Naive thymus-derived CD4-positive, alpha-beta T cell (primary cell): ENCODE data around the gene FAM228A. TPM values are rescaled to one million over a fixed set of nuclear protein-coding genes. Genes with fewer than 3 reads are reported as not detected.

Experiments
- ATAC-seq: fragments of 150-1000 bp; cut with Tn5 transposase; 2 replicates; pipeline ENCODE4 v1.10.0; 2021; ENCODE audit warnings: mild to moderate bottlenecking, moderate library complexity
- CTCF ChIA-PET: fragments of 350-600 bp; sonication (Branson Sonifier 250); formaldehyde crosslinking; loops from one replicate; lab custom pipeline; 2021; ENCODE audit warnings: antibody characterized with exemption; lab: Charles Lee
- POLR2A ChIA-PET: fragments of 350-600 bp; sonication (Branson Sonifier 250); formaldehyde crosslinking; loops from one replicate; lab custom pipeline; 2021; ENCODE audit warnings: antibody characterized with exemption, inconsistent platforms; lab: Charles Lee
- DNase-seq, 9 donors: peaks; one replicate each; pipeline versions ENCODE4 v3.0.0 to v3.0.0-alpha.2; 2020 to 2022; ENCODE audit warnings: mixed read lengths in 1 of 9
- H3K27ac ChIP-seq: one replicate; pipeline ENCODE4 v1.7.0; 2013; ENCODE audit warnings: mild to moderate bottlenecking, low read depth, low read length, moderate library complexity
- H3K27me3 ChIP-seq, 2 donors: one replicate each; pipeline ENCODE4 v1.7.0; 2013; ENCODE audit warnings: low read length in 2 of 2, mild to moderate bottlenecking in 2 of 2, moderate library complexity in 2 of 2; ENCODE audit not compliant: control insufficient read depth in 2 of 2, insufficient read depth in 2 of 2
- H3K36me3 ChIP-seq, 3 experiments: 1 replicate in 2 of 3; 2 replicates in 1 of 3; pipeline ENCODE4 v1.7.0; 2013; ENCODE audit warnings: low read length in 3 of 3, mild to moderate bottlenecking in 3 of 3, moderate library complexity in 1 of 3; ENCODE audit not compliant: insufficient read depth in 3 of 3, control insufficient read depth in 2 of 3
- H3K4me1 ChIP-seq, 2 donors: one replicate each; pipeline ENCODE4 v1.7.0; 2013; ENCODE audit warnings: low read length in 2 of 2, mild to moderate bottlenecking in 2 of 2, moderate library complexity in 1 of 2; ENCODE audit not compliant: control insufficient read depth in 2 of 2, insufficient read depth in 2 of 2
- H3K4me3 ChIP-seq: 2 replicates; pipeline ENCODE4 v1.7.0; 2013; ENCODE audit warnings: mild to moderate bottlenecking, low read length
- H3K9me3 ChIP-seq, 3 experiments: 1 replicate in 2 of 3; 2 replicates in 1 of 3; pipeline ENCODE4 v1.7.0; 2013; ENCODE audit warnings: low read length in 3 of 3; ENCODE audit not compliant: control insufficient read depth in 2 of 3
- H3K27ac Mint-ChIP-seq, 9 donors: one replicate each; pipeline ENCODE4 v1.8.0; 2020 to 2022; ENCODE audit warnings: mixed read lengths in 9 of 9, mild to moderate bottlenecking in 8 of 9, moderate library complexity in 5 of 9, inconsistent platforms in 2 of 9
- H3K27me3 Mint-ChIP-seq, 5 donors: one replicate each; pipeline ENCODE4 v1.8.0; 2021 to 2022; ENCODE audit warnings: mixed read lengths in 5 of 5, mild to moderate bottlenecking in 1 of 5
- H3K36me3 Mint-ChIP-seq, 5 donors: one replicate each; pipeline ENCODE4 v1.8.0; 2020 to 2022; ENCODE audit warnings: mixed read lengths in 5 of 5, mild to moderate bottlenecking in 3 of 5, inconsistent platforms in 1 of 5
- H3K4me1 Mint-ChIP-seq, 7 donors: one replicate each; pipeline ENCODE4 v1.8.0; 2020 to 2022; ENCODE audit warnings: mixed read lengths in 7 of 7, mild to moderate bottlenecking in 3 of 7, inconsistent platforms in 1 of 7
- H3K4me3 Mint-ChIP-seq, 10 donors: one replicate each; pipeline ENCODE4 v1.8.0; 2020 to 2022; ENCODE audit warnings: mild to moderate bottlenecking in 10 of 10, mixed read lengths in 10 of 10, moderate library complexity in 6 of 10, inconsistent platforms in 2 of 10
- H3K9me3 Mint-ChIP-seq, 11 donors: one replicate each; pipeline ENCODE4 v1.8.0; 2020 to 2022; ENCODE audit warnings: mixed read lengths in 11 of 11, mild to moderate bottlenecking in 4 of 11, inconsistent platforms in 1 of 11, moderate library complexity in 1 of 11
- intact Hi-C, 2 donors: fragments of 100-400 bp; cut with micrococcal nuclease; formaldehyde crosslinking; loops; one replicate each; pipeline ENCODE4 v1.15.1; 2023
- polyA plus RNA-seq, 2 donors: library from polyadenylated mRNA; unstranded; fragments of 300-500 nt; fragmentation: Illumina TruSeq; gene quantifications; one replicate each; pipeline ENCODE4 v1.2.3, GENCODE V29; 2021
- total RNA-seq, 6 experiments: library from RNA in 5 of 6; stranded (reverse) in 5 of 6; gene quantifications; 1 replicate in 5 of 6; 2 replicates in 1 of 6; pipeline ENCODE4 v1.2.3 and lab custom pipeline; 2021 to 2026

Gene FAM228A
- total and polyA plus RNA-seq, 7 experiments from 2014 or later, result 0.54 to 1.4 (median 0.63) TPM; not detected in 4

DNA sequence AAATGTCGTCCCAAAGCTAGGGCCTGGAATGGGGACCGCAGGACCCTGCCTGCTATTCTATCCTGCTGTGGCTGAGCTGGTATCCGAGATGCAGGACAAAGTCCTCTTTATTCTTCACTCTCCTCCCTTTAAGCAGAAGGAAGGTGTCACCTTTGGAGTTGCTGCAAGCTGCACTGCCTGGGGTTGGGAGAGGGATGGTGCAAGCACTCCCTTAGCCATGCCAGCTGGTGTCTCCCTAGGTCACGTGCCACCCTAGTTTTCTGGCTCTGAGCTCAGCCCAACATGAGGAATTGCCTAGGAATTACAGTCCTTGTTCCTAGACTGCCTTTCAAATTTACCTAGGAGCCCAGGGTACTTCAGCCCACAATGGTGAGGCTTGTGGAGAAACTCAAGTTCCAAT, 21.4 kb upstream of the FAM228A start:
- H3K9me3 ChIP-seq, result no peaks in the 10 kb centered on the region
- H3K4me1 ChIP-seq, result no peaks in the 10 kb centered on the region
- ChIA-PET POLR2A (no interaction called here), CTCF (no interaction called here)
- DNase-seq (no peak), ATAC-seq (no peak)
- H3K4me3 ChIP-seq, result no peak overlapping the region
- no peak overlapping the region for H3K27ac ChIP-seq
- peaks cover 7 to 40% (median 23%) of the 10 kb centered on the region in 5 donors for H3K36me3 Mint-ChIP-seq
- no peak overlapping the region for H3K4me3 Mint-ChIP-seq
- H3K27me3 Mint-ChIP-seq, result no peaks in the 10 kb centered on the region
- H3K27ac Mint-ChIP-seq, result no peak overlapping the region
- no peaks in the 10 kb centered on the region for H3K36me3 ChIP-seq
- peaks cover 1 to 9% (median 6%) of the 10 kb centered on the region in 11 donors for H3K9me3 Mint-ChIP-seq
- no peaks in the 10 kb centered on the region for H3K27me3 ChIP-seq
- no peaks in the 10 kb centered on the region for H3K4me1 Mint-ChIP-seq
- intact Hi-C loops, result no loop called here

DNA sequence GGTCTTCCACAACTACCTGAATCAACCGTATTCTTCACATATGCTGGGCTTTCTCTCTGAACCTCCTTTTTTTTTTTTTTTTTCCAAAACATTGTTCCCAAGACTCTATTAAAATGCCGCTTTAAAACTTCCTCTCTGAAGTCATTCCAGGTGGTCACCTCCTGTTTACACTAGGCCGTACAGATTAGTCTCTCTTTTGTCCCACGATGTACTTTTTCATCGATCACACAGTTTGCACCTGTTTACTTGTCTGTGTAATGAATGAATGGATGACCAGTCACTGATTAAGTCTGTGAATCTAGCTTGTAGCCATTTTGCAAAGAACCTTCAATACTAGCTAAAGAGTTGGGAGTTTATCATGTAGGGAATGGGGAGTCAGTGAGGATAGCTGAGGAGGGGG, 16.7 kb upstream of the FAM228A start:
- H3K4me1 ChIP-seq, result no peaks in the 10 kb centered on the region
- Mint-ChIP-seq H3K4me3 (no peak overlapping the region), H3K27me3 (no peaks in the 10 kb centered on the region), H3K36me3 (peaks cover 0 to 37% (median 26%) of the 10 kb centered on the region in 5 donors), H3K4me1 (no peaks in the 10 kb centered on the region), H3K27ac (no peak overlapping the region), H3K9me3 (peaks cover 0 to 9% (median 0%) of the 10 kb centered on the region in 11 donors)
- ChIA-PET CTCF (no interaction called here), POLR2A (interaction anchor here (0.7 kb wide), 1 partner anchor 252 kb away, joined by 3 read pairs; no protein-coding TSS in a partner anchor)
- H3K9me3 ChIP-seq, result no peaks in the 10 kb centered on the region
- intact Hi-C loops, result no loop called here
- no peaks in the 10 kb centered on the region for H3K36me3 ChIP-seq
- DNase-seq, result no peak
- H3K27ac ChIP-seq, result no peak overlapping the region
- H3K4me3 ChIP-seq, result no peak overlapping the region
- no peaks in the 10 kb centered on the region for H3K27me3 ChIP-seq
- ATAC-seq, result no peak

DNA sequence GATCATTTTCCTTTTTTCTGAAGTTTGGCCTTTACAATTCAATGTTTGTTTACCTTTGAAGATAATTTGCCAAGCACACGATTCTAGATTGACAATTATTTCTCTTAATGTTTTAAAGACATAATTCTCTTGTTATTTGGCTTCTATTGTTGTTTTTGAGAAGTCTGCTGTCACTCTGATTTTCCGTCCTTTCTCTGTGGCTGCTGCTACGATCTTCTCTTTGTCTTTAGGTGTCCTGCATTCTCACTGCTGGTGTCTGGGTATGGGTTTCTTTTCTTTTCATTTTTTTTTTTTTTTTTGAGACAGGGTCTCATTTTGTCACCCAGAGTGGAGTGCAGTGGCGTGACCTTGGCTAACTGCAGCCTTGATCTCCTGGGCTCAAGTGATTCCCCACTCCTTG, 15.1 kb upstream of the FAM228A start:
- H3K4me1 ChIP-seq, result no peaks in the 10 kb centered on the region
- Mint-ChIP-seq H3K27me3 (no peaks in the 10 kb centered on the region), H3K27ac (no peak overlapping the region), H3K9me3 (peaks cover 0 to 9% (median 0%) of the 10 kb centered on the region in 11 donors), H3K4me1 (no peaks in the 10 kb centered on the region), H3K36me3 (peaks cover 0 to 37% (median 21%) of the 10 kb centered on the region in 5 donors), H3K4me3 (no peak overlapping the region)
- intact Hi-C loops, result no loop called here
- DNase-seq, result no peak
- no peaks in the 10 kb centered on the region for H3K27me3 ChIP-seq
- H3K4me3 ChIP-seq, result no peak overlapping the region
- no peak for ATAC-seq
- H3K27ac ChIP-seq, result no peak overlapping the region
- no peaks in the 10 kb centered on the region for H3K9me3 ChIP-seq
- CTCF ChIA-PET, result no interaction called here
- POLR2A ChIA-PET, result no interaction called here
- H3K36me3 ChIP-seq, result no peaks in the 10 kb centered on the region

DNA sequence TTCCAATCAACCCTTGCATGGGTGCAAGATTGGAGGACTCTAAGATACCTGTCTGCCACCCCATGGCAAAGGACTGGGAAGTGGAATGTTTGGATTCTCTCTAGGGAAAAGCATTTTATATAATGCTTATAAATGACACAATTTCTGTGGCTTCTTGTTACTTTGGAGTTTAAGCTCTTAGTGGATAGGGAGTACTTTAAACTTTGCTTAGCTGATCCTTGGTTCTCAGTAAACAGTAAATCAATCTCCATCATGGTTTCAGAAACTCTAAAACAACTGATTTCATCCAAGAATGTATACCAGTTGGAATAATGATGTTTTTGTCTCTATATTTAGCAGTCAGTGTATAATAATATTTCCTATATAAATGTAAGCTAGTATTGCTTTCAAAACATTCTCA, 14.1 kb upstream of the FAM228A start:
- Mint-ChIP-seq H3K36me3 (peaks cover 0 to 37% (median 21%) of the 10 kb centered on the region in 5 donors), H3K27ac (no peak overlapping the region), H3K4me1 (no peaks in the 10 kb centered on the region), H3K9me3 (peaks cover 0 to 9% (median 0%) of the 10 kb centered on the region in 11 donors), H3K4me3 (no peak overlapping the region), H3K27me3 (no peaks in the 10 kb centered on the region)
- no peaks in the 10 kb centered on the region for H3K9me3 ChIP-seq
- intact Hi-C loops, result no loop called here
- no peak for ATAC-seq
- H3K27ac ChIP-seq, result no peak overlapping the region
- POLR2A ChIA-PET, result no interaction called here
- no peaks in the 10 kb centered on the region for H3K27me3 ChIP-seq
- no peak overlapping the region for H3K4me3 ChIP-seq
- no peaks in the 10 kb centered on the region for H3K36me3 ChIP-seq
- CTCF ChIA-PET, result no interaction called here
- DNase-seq, result no peak
- H3K4me1 ChIP-seq, result no peaks in the 10 kb centered on the region

DNA sequence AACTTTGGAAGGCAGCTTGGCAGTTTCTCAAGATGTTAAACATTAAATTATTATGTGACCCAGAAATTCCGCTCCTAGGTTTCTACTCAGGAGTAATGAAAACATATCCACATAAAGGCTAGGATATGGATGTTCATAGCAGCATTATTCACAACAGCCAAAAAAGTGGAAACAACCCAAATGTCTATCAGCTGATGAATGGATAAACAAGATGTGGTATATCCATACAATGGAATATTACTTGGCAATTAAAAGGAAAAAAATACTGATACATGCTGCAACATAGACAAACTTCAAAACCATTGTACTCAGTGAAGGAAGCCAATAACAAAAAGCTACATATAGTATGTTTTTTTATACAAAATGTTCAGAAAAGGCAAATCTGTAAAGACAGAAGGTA, 12.4 kb upstream of the FAM228A start:
- no peak overlapping the region for H3K27ac ChIP-seq
- H3K36me3 ChIP-seq, result no peaks in the 10 kb centered on the region
- H3K9me3 ChIP-seq, result no peaks in the 10 kb centered on the region
- DNase-seq (no peak), ATAC-seq (no peak)
- peaks cover 0 to 9% (median 0%) of the 10 kb centered on the region in 11 donors for H3K9me3 Mint-ChIP-seq
- POLR2A ChIA-PET, result interaction anchor here (0.6 to 1.3 kb wide), 3 partner anchors 10 to 878 kb away, joined by 3 to 4 read pairs (median 3); no protein-coding TSS in a partner anchor
- no peaks in the 10 kb centered on the region for H3K4me1 Mint-ChIP-seq
- no peak overlapping the region for H3K4me3 ChIP-seq
- no peaks in the 10 kb centered on the region for H3K27me3 ChIP-seq
- intact Hi-C loops, result no loop called here
- H3K36me3 Mint-ChIP-seq, result peaks cover 0 to 32% (median 21%) of the 10 kb centered on the region in 5 donors
- CTCF ChIA-PET, result no interaction called here
- no peak overlapping the region for H3K4me3 Mint-ChIP-seq
- H3K27ac Mint-ChIP-seq, result no peak overlapping the region
- H3K27me3 Mint-ChIP-seq, result peaks cover 0 to 3% (median 0%) of the 10 kb centered on the region in 5 donors
- no peaks in the 10 kb centered on the region for H3K4me1 ChIP-seq

DNA sequence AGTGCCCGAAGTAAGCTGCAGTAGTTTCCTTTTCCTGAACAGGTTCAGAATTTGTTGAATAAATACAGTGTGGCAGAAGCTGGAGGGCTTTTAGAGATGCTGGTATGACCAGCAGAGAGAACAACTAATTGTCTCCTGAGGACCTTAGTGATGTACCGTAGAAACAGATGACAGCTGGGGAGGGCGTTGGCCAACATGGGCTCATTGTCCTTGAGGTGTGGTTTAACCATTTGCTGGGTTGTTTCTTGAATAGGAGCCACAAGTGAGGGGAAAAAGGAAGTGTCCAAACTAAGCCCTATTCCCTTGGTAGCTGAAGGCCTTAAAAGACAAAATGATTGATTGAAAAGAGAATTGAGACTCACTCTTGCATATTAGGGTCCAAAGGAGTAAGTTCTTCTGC, 11.7 kb upstream of the FAM228A start:
- H3K27ac Mint-ChIP-seq, result no peak overlapping the region
- CTCF ChIA-PET, result interaction anchor here (1.0 kb wide), 1 partner anchor 43 kb away, joined by 3 read pairs; no protein-coding TSS in a partner anchor
- intact Hi-C loops, result no loop called here
- POLR2A ChIA-PET, result interaction anchor here (0.6 to 1.3 kb wide), 2 partner anchors 10 to 878 kb away, joined by 3 to 4 read pairs; no protein-coding TSS in a partner anchor
- Histone ChIP-seq H3K36me3 (no peaks in the 10 kb centered on the region), H3K4me1 (no peaks in the 10 kb centered on the region), H3K27ac (no peak overlapping the region), H3K27me3 (no peaks in the 10 kb centered on the region), H3K4me3 (no peak overlapping the region), H3K9me3 (no peaks in the 10 kb centered on the region)
- no peaks in the 10 kb centered on the region for H3K4me1 Mint-ChIP-seq
- DNase-seq (no peak), ATAC-seq (no peak)
- peaks cover 0 to 9% (median 0%) of the 10 kb centered on the region in 11 donors for H3K9me3 Mint-ChIP-seq
- H3K4me3 Mint-ChIP-seq, result no peak overlapping the region
- H3K27me3 Mint-ChIP-seq, result peaks cover 0 to 3% (median 0%) of the 10 kb centered on the region in 5 donors
- H3K36me3 Mint-ChIP-seq, result peaks cover 0 to 34% (median 23%) of the 10 kb centered on the region in 5 donors

DNA sequence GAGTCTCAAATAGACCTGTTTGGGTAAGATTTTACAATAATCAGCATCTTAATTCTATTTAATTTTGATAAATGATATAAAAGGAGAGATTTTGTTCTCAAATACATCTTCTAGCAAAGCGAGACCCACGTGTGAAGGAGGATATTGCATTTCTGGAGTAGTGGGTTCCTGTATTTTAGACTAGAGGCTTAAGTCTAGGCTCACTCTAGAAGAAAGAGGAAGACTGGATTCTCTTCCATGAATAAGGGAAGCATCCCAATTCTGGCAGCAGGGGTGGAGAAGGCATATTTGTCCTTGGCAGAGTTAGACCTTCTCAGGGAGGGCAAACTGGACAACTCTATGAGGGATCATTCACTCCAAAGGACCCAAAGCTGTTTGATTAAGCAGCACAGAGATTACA, 11.3 kb upstream of the FAM228A start:
- Mint-ChIP-seq H3K9me3 (peaks cover 0 to 9% (median 0%) of the 10 kb centered on the region in 11 donors), H3K27ac (no peak overlapping the region), H3K36me3 (peaks cover 0 to 34% (median 21%) of the 10 kb centered on the region in 5 donors), H3K4me3 (no peak overlapping the region), H3K27me3 (peaks cover 0 to 3% (median 0%) of the 10 kb centered on the region in 5 donors), H3K4me1 (no peaks in the 10 kb centered on the region)
- H3K27ac ChIP-seq, result no peak overlapping the region
- intact Hi-C loops, result no loop called here
- H3K4me3 ChIP-seq, result no peak overlapping the region
- no peak for DNase-seq
- H3K9me3 ChIP-seq, result no peaks in the 10 kb centered on the region
- POLR2A ChIA-PET, result interaction anchor here (1.3 kb wide), 1 partner anchor 9 kb away, joined by 4 read pairs; no protein-coding TSS in a partner anchor
- H3K36me3 ChIP-seq, result no peaks in the 10 kb centered on the region
- no peak for ATAC-seq
- no peaks in the 10 kb centered on the region for H3K4me1 ChIP-seq
- CTCF ChIA-PET, result interaction anchor here (1.0 kb wide), 1 partner anchor 42 kb away, joined by 3 read pairs; no protein-coding TSS in a partner anchor
- no peaks in the 10 kb centered on the region for H3K27me3 ChIP-seq
